ENCODE results near the gene IFT88.

Gene IFT88

DNA sequence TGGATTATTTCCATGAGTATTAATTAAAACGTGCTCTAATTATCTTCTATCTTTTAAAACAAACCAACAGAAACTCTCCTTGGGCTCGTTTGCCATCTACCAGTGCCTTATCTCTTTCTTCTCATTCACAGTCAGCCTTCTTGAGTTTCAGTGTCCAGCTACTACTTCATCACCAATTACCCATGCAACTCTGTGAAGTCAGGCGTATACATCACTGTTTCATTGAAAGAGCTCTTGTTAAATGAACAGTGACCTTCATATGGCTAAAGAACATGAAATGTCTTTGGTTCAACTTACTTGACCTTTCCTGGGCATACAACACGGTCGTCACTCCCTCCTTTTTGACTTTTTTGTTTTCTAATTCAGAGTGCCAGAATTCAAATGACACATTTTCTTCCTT lies 5.2 kb upstream of the IFT88 start:
- TF ChIP-seq, protein P1, sequence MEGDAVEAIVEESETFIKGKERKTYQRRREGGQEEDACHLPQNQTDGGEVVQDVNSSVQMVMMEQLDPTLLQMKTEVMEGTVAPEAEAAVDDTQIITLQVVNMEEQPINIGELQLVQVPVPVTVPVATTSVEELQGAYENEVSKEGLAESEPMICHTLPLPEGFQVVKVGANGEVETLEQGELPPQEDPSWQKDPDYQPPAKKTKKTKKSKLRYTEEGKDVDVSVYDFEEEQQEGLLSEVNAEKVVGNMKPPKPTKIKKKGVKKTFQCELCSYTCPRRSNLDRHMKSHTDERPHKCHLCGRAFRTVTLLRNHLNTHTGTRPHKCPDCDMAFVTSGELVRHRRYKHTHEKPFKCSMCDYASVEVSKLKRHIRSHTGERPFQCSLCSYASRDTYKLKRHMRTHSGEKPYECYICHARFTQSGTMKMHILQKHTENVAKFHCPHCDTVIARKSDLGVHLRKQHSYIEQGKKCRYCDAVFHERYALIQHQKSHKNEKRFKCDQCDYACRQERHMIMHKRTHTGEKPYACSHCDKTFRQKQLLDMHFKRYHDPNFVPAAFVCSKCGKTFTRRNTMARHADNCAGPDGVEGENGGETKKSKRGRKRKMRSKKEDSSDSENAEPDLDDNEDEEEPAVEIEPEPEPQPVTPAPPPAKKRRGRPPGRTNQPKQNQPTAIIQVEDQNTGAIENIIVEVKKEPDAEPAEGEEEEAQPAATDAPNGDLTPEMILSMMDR (conservative IDR thresholded peaks at IDR 0.05; ENCODE audit: control insufficient read depth, insufficient read depth, low read depth, low read length), result no peak

DNA sequence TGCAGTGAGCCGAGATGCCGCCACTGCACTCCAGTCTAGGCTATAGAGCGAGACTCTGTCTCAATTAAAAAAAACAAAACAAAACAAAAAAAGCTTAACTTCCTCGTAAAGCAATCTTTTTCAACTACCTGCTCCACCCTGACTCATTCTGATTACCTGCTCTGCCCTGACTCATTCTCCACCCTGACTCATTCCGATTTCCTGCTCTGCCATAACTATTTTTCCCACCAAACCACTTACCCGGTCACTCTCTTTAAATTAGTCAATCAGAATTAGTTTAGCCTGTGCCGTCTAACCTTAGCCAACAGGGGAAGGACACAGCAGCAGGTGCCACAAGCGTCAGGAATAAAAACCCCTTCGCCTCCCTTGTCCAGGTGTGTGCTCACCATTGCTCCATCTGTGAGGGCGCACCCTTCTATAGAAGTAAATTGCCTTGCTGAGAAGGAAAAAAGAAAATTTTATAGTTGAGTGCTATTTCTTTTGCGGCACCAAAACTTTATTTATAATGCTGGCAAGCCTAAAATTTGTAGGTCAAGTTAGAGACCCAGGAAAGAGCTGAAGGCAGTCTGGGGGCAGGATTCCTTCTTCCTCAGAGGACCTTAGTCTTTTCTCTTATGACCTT lies 1.7 kb upstream of the IFT88 start:
- H3K4me3 ChIP-seq (ENCODE audit: control insufficient read depth, low read depth, low read length), result no peak overlapping the region
- TF ChIP-seq, protein P1 (conservative IDR thresholded peaks at IDR 0.05; ENCODE audit: control insufficient read depth, insufficient read depth, low read depth, low read length), result no peak
- no peak for DNase-seq (ENCODE audit: low read depth)

More for the DNA sequence above, 5.2 kb upstream of the IFT88 start:
- no peak for DNase-seq (ENCODE audit: low read depth)
- H3K4me3 ChIP-seq (ENCODE audit: control insufficient read depth, low read depth, low read length), result no peak overlapping the region

DNA sequence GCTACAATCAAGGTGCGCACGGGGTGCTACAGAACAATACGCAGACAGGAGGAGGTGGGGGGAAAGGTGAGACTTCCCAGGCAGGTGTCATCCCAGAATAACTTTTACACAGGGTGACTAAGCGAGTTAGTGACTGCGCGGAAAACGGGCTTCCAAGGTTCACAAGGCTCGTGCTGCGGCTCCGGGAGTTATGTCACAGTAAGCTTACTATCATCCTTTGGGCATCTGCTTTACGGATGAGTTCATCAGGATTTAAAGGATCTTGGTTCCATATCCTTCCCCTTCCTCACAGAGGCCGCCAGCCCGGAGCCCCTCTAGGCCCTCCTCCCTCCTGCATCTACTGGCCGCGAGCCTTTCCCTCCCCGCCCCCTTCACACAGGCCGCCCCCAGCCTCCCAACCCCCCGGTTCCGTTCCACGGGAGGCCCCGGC lies 474 bp upstream of the IFT88 start:
- peak overlapping the region; percentile 62 for H3K4me3 ChIP-seq (ENCODE audit: control insufficient read depth, low read depth, low read length)
- TF ChIP-seq, protein P1 (conservative IDR thresholded peaks at IDR 0.05; ENCODE audit: control insufficient read depth, insufficient read depth, low read depth, low read length), result no peak
- peak; percentile 87 for DNase-seq (ENCODE audit: low read depth)

DNA sequence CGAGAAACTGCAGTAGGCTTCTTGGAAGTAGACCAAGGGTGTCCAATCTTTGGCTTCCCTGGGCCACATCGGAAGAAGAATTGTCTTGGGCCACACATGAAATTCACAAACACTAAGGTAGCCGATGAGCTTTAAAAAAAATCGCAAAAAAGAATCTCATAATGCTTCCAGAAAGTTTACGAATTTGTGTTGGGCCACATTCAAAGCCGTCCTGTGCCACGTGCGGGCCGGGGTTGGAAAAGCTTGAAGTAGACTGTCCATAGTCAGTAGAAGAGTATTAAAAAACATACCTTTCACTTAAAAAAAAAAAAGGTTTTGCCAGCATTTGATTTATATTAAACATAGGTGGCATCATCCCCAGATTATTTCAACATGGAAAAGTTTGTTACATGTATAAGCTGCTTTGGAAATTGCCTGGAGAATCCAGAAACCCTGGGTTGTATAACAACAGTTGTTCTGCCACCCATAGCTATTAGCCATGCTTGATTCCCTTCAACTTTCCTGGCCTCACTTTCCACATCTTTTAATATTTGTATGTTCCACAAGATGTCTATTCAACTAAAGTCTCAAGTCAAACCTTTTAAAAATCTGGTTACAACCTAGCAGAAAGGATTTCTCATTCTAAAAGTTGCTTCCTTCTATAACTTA lies 1.0 kb downstream of the IFT88 start:
- TF ChIP-seq, protein P1 (conservative IDR thresholded peaks at IDR 0.05; ENCODE audit: control insufficient read depth, insufficient read depth, low read depth, low read length), result no peak
- peak overlapping the region; percentile 62 for H3K4me3 ChIP-seq (ENCODE audit: control insufficient read depth, low read depth, low read length)
- DNase-seq (ENCODE audit: low read depth), result peak; percentile 3

DNA sequence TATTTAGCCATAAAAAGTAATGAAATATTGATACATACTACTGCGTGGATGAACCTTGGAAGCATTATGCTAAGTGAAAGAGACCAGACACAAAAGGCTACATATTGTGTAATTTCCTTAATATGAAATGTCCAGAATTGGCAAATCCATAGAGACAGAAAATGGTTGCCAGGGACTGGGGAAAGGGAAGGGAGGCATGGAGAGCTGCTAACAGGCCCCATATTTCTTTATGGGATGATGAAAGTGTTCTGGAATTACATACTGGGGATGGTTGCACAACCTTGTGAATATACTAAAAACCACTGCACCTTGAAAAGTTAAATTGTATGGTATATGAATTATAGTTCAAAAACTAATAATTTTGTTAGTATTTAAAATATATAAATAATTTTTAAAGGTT lies 3.6 kb downstream of the IFT88 start:
- peak; percentile 79 for DNase-seq (ENCODE audit: low read depth)
- TF ChIP-seq, protein P1 (conservative IDR thresholded peaks at IDR 0.05; ENCODE audit: control insufficient read depth, insufficient read depth, low read depth, low read length), result no peak
- H3K4me3 ChIP-seq (ENCODE audit: control insufficient read depth, low read depth, low read length), result no peak overlapping the region

DNA sequence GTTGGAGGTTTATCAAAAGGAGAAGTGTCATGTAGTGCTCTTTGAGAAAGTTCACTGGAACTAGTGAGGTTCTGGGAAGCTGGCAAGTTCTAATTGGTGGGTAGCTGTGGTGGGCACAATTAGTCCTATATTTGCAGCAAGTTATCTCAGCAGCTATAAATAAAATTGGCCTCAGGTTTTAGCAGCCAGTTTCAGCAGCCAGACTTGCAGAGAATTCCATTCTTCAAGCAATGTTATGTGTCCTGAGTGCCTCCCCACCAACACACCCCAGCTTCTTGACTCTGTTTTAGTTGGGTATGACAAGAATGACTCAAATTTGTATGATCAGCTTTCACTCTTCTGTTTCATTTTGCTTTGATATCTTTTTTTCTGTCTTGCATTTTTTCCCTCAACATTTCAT lies 4.7 kb downstream of the IFT88 start:
- DNase-seq (ENCODE audit: low read depth), result no peak
- H3K4me3 ChIP-seq (ENCODE audit: control insufficient read depth, low read depth, low read length), result no peak overlapping the region
- TF ChIP-seq, protein P1 (conservative IDR thresholded peaks at IDR 0.05; ENCODE audit: control insufficient read depth, insufficient read depth, low read depth, low read length), result no peak

All from fibroblast of mammary gland (primary cell).